Measurements from ENCODE around the gene MAST2. TPM values are rescaled to one million over a fixed set of nuclear protein-coding genes. Genes with fewer than 3 reads are reported as not detected.
A peak's percentile ranks its signal among the peaks of the same experiment; 100 is the strongest.

Gene MAST2
- total RNA-seq, 1 experiment from 2014 or later = 52.8 TPM

- no peaks in the 10 kb centered on the region; the same call in 1 of the 2 replicates for H4K20me1 ChIP-seq (ENCODE audit: insufficient read depth, low read depth, low read length)
- H3K9ac ChIP-seq (ENCODE audit: low read length) = peak overlapping the region; percentile 31; the same call in 1 of the 2 replicates
- H3K79me2 ChIP-seq (ENCODE audit: low read length) = peaks cover 100% of the 10 kb centered on the region
- no peaks in the 10 kb centered on the region for H3K9me2 ChIP-seq (replicated peaks; ENCODE audit: insufficient read depth, low read length)
- no peak overlapping the region for H2AFZ ChIP-seq (ENCODE audit: low read length)
- no peaks in the 10 kb centered on the region; the same call in 1 of the 2 replicates for H3K9me3 ChIP-seq (ENCODE audit: low read length)
- peaks cover 53% of the 10 kb centered on the region for H3K4me1 ChIP-seq (ENCODE audit: low read length)
- peak overlapping the region; percentile 75 for H3K27ac ChIP-seq (ENCODE audit: low read length)
- peak; percentile 87 for DNase-seq
- H3K27me3 ChIP-seq (ENCODE audit: low read length) = no peaks in the 10 kb centered on the region
- H3K4me2 ChIP-seq (ENCODE audit: low read depth, low read length, poor library complexity, severe bottlenecking) = peak overlapping the region; percentile 61
- peaks cover 49% of the 10 kb centered on the region for H3K36me3 ChIP-seq (ENCODE audit: insufficient read depth, low read length)
- peak overlapping the region; percentile 21 for H3K4me3 ChIP-seq (ENCODE audit: low read length)
Measured at GRCh38 chr1:45820173-45820572, 16.8 kb downstream of the MAST2 start.

- Histone ChIP-seq H2AFZ (ENCODE audit: low read length) (no peak overlapping the region), H3K9me3 (ENCODE audit: low read length) (no peaks in the 10 kb centered on the region; the same call in 1 of the 2 replicates), H3K27ac (ENCODE audit: low read length) (peak overlapping the region; percentile 75)
Measured at GRCh38 chr1:45820788-45821187, 17.4 kb downstream of the MAST2 start.

GRCh38 chr1:45822644-45823043 is 19.2 kb downstream of the MAST2 start:
- Histone ChIP-seq H3K79me2 (ENCODE audit: low read length) (peaks cover 98% of the 10 kb centered on the region), H3K27ac (ENCODE audit: low read length) (peak overlapping the region; percentile 75), H3K27me3 (ENCODE audit: low read length) (no peaks in the 10 kb centered on the region), H3K4me2 (ENCODE audit: low read depth, low read length, poor library complexity, severe bottlenecking) (peak overlapping the region; percentile 39), H3K9me2 (replicated peaks; ENCODE audit: insufficient read depth, low read length) (no peaks in the 10 kb centered on the region), H2AFZ (ENCODE audit: low read length) (no peak overlapping the region), H4K20me1 (ENCODE audit: insufficient read depth, low read depth, low read length) (no peaks in the 10 kb centered on the region; the same call in 1 of the 2 replicates), H3K4me3 (ENCODE audit: low read length) (no peak overlapping the region; the same call in 1 of the 2 replicates), H3K9me3 (ENCODE audit: low read length) (no peaks in the 10 kb centered on the region; the same call in 1 of the 2 replicates), H3K4me1 (ENCODE audit: low read length) (peaks cover 53% of the 10 kb centered on the region), H3K9ac (ENCODE audit: low read length) (peak overlapping the region; percentile 40), H3K36me3 (ENCODE audit: insufficient read depth, low read length) (peaks cover 43% of the 10 kb centered on the region)
- no peak for DNase-seq

More at GRCh38 chr1:45820788-45821187, 17.4 kb downstream of the MAST2 start:
- Histone ChIP-seq H3K27me3 (ENCODE audit: low read length) (no peaks in the 10 kb centered on the region), H3K4me1 (ENCODE audit: low read length) (peaks cover 53% of the 10 kb centered on the region), H3K9me2 (replicated peaks; ENCODE audit: insufficient read depth, low read length) (no peaks in the 10 kb centered on the region), H3K9ac (ENCODE audit: low read length) (peak overlapping the region; percentile 31; the same call in 1 of the 2 replicates), H3K79me2 (ENCODE audit: low read length) (peaks cover 100% of the 10 kb centered on the region), H3K4me2 (ENCODE audit: low read depth, low read length, poor library complexity, severe bottlenecking) (peak overlapping the region; percentile 61), H3K36me3 (ENCODE audit: insufficient read depth, low read length) (peaks cover 44% of the 10 kb centered on the region), H4K20me1 (ENCODE audit: insufficient read depth, low read depth, low read length) (no peaks in the 10 kb centered on the region; the same call in 1 of the 2 replicates), H3K4me3 (ENCODE audit: low read length) (peak overlapping the region; percentile 21; the same call in 1 of the 2 replicates)
- DNase-seq = no peak

GRCh38 chr1:45824607-45825006 is 21.2 kb downstream of the MAST2 start:
- no peaks in the 10 kb centered on the region; the same call in 1 of the 2 replicates for H4K20me1 ChIP-seq (ENCODE audit: insufficient read depth, low read depth, low read length)
- H3K27ac ChIP-seq (ENCODE audit: low read length) = peak overlapping the region; percentile 75
- no peak overlapping the region for H2AFZ ChIP-seq (ENCODE audit: low read length)
- H3K27me3 ChIP-seq (ENCODE audit: low read length) = no peaks in the 10 kb centered on the region
- no peak overlapping the region for H3K9ac ChIP-seq (ENCODE audit: low read length)
- H3K4me2 ChIP-seq (ENCODE audit: low read depth, low read length, poor library complexity, severe bottlenecking) = no peak overlapping the region
- no peaks in the 10 kb centered on the region for H3K9me3 ChIP-seq (ENCODE audit: low read length)
- no peak for DNase-seq
- H3K4me3 ChIP-seq (ENCODE audit: low read length) = no peak overlapping the region
- peaks cover 96% of the 10 kb centered on the region for H3K79me2 ChIP-seq (ENCODE audit: low read length)
- peaks cover 51% of the 10 kb centered on the region for H3K36me3 ChIP-seq (ENCODE audit: insufficient read depth, low read length)
- no peaks in the 10 kb centered on the region for H3K9me2 ChIP-seq (replicated peaks; ENCODE audit: insufficient read depth, low read length)
- H3K4me1 ChIP-seq (ENCODE audit: low read length) = peaks cover 42% of the 10 kb centered on the region

GRCh38 chr1:45827256-45827655 is 23.8 kb downstream of the MAST2 start:
- Histone ChIP-seq H4K20me1 (ENCODE audit: insufficient read depth, low read depth, low read length) (no peaks in the 10 kb centered on the region; the same call in 1 of the 2 replicates), H3K9ac (ENCODE audit: low read length) (no peak overlapping the region), H3K27ac (ENCODE audit: low read length) (peak overlapping the region; percentile 26; the same call in 1 of the 2 replicates), H3K4me3 (ENCODE audit: low read length) (no peak overlapping the region), H3K4me2 (ENCODE audit: low read depth, low read length, poor library complexity, severe bottlenecking) (no peak overlapping the region), H3K9me2 (replicated peaks; ENCODE audit: insufficient read depth, low read length) (no peaks in the 10 kb centered on the region), H2AFZ (ENCODE audit: low read length) (no peak overlapping the region), H3K9me3 (ENCODE audit: low read length) (no peaks in the 10 kb centered on the region), H3K79me2 (ENCODE audit: low read length) (peaks cover 81% of the 10 kb centered on the region), H3K27me3 (ENCODE audit: low read length) (no peaks in the 10 kb centered on the region), H3K4me1 (ENCODE audit: low read length) (peaks cover 16% of the 10 kb centered on the region), H3K36me3 (ENCODE audit: insufficient read depth, low read length) (peaks cover 61% of the 10 kb centered on the region)
- no peak for DNase-seq

GRCh38 chr1:45828841-45829240 is 25.4 kb downstream of the MAST2 start:
- Histone ChIP-seq H2AFZ (ENCODE audit: low read length) (no peak overlapping the region), H3K9ac (ENCODE audit: low read length) (no peak overlapping the region), H3K9me2 (replicated peaks; ENCODE audit: insufficient read depth, low read length) (no peaks in the 10 kb centered on the region), H3K27me3 (ENCODE audit: low read length) (no peaks in the 10 kb centered on the region), H3K4me1 (ENCODE audit: low read length) (peaks cover 11% of the 10 kb centered on the region), H3K27ac (ENCODE audit: low read length) (no peak overlapping the region), H4K20me1 (ENCODE audit: insufficient read depth, low read depth, low read length) (no peaks in the 10 kb centered on the region; the same call in 1 of the 2 replicates), H3K9me3 (ENCODE audit: low read length) (no peaks in the 10 kb centered on the region), H3K79me2 (ENCODE audit: low read length) (peaks cover 81% of the 10 kb centered on the region), H3K36me3 (ENCODE audit: insufficient read depth, low read length) (peaks cover 70% of the 10 kb centered on the region), H3K4me2 (ENCODE audit: low read depth, low read length, poor library complexity, severe bottlenecking) (no peak overlapping the region), H3K4me3 (ENCODE audit: low read length) (no peak overlapping the region)
- DNase-seq = no peak

GRCh38 chr1:45833361-45833760 is 29.9 kb downstream of the MAST2 start:
- peaks cover 57% of the 10 kb centered on the region for H3K36me3 ChIP-seq (ENCODE audit: insufficient read depth, low read length)
- peak overlapping the region; percentile 98 for H3K27ac ChIP-seq (ENCODE audit: low read length)

GRCh38 chr1:45834689-45835088 is 31.3 kb downstream of the MAST2 start:
- Histone ChIP-seq H3K79me2 (ENCODE audit: low read length) (peaks cover 65% of the 10 kb centered on the region), H2AFZ (ENCODE audit: low read length) (no peak overlapping the region), H4K20me1 (ENCODE audit: insufficient read depth, low read depth, low read length) (no peaks in the 10 kb centered on the region), H3K36me3 (ENCODE audit: insufficient read depth, low read length) (peaks cover 53% of the 10 kb centered on the region), H3K9me2 (replicated peaks; ENCODE audit: insufficient read depth, low read length) (no peaks in the 10 kb centered on the region), H3K4me1 (ENCODE audit: low read length) (peaks cover 70% of the 10 kb centered on the region), H3K27me3 (ENCODE audit: low read length) (no peaks in the 10 kb centered on the region), H3K4me2 (ENCODE audit: low read depth, low read length, poor library complexity, severe bottlenecking) (peak overlapping the region; percentile 55), H3K9me3 (ENCODE audit: low read length) (no peaks in the 10 kb centered on the region), H3K27ac (ENCODE audit: low read length) (peak overlapping the region; percentile 98), H3K4me3 (ENCODE audit: low read length) (no peak overlapping the region), H3K9ac (ENCODE audit: low read length) (peak overlapping the region; percentile 23; the same call in 1 of the 2 replicates)
- peak; percentile 62 for DNase-seq

More at GRCh38 chr1:45833361-45833760, 29.9 kb downstream of the MAST2 start:
- Histone ChIP-seq H2AFZ (ENCODE audit: low read length) (no peak overlapping the region), H3K4me2 (ENCODE audit: low read depth, low read length, poor library complexity, severe bottlenecking) (no peak overlapping the region), H3K9me3 (ENCODE audit: low read length) (no peaks in the 10 kb centered on the region), H3K79me2 (ENCODE audit: low read length) (peaks cover 66% of the 10 kb centered on the region), H3K9me2 (replicated peaks; ENCODE audit: insufficient read depth, low read length) (no peaks in the 10 kb centered on the region), H3K4me1 (ENCODE audit: low read length) (peaks cover 57% of the 10 kb centered on the region), H3K4me3 (ENCODE audit: low read length) (no peak overlapping the region), H4K20me1 (ENCODE audit: insufficient read depth, low read depth, low read length) (no peaks in the 10 kb centered on the region), H3K27me3 (ENCODE audit: low read length) (no peaks in the 10 kb centered on the region), H3K9ac (ENCODE audit: low read length) (no peak overlapping the region)
- peak; percentile 34 for DNase-seq
